GM08714 (cell line): Measurements from ENCODE around the gene CADM1.

Source experiments
- H3K4me3 ChIP-seq: fragments of 200-500 bp; sonication (Bioruptor generic); 2 replicates; pipeline ENCODE4 v1.5.1; 2014; ENCODE audit warnings: mild to moderate bottlenecking, low read length, inconsistent platforms
- ZNF274 ChIP-seq: IDR thresholded peaks from 2 replicates; pipeline ENCODE4 v1.6.1; 2012; ENCODE audit warnings: mild to moderate bottlenecking, low read depth, low read length

CADM1 gene

DNA sequence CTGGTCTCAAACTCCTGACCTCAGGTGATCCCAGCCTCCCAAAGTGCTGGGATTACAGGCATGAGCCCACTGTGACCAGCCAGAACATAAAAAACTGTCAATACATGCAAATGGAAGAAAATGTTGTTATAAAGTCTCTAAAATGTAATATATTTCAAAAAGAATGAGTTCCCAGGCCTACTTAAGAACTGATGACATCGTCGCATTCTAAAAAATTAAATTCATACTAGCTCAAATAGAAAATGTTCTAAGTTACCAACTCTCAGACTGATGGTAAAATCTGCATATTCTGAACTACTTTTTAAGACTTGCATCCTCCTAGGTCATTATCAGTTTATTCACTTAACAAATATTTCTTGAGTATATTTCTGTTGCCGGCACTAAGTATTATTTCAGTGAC, 163.3 kb downstream of the CADM1 start:
- no peak for TF ChIP-seq ZNF274
- H3K4me3 ChIP-seq = no peak overlapping the region

- no peak for TF ChIP-seq ZNF274
- no peak overlapping the region for H3K4me3 ChIP-seq
These were observed 165.7 kb downstream of the CADM1 start for GRCh38 chr11:115338476-115338875.

GRCh38 chr11:115334932-115335788, 169.1 kb downstream of the CADM1 start:
- H3K4me3 ChIP-seq = no peak overlapping the region
- TF ChIP-seq ZNF274 = no peak

DNA sequence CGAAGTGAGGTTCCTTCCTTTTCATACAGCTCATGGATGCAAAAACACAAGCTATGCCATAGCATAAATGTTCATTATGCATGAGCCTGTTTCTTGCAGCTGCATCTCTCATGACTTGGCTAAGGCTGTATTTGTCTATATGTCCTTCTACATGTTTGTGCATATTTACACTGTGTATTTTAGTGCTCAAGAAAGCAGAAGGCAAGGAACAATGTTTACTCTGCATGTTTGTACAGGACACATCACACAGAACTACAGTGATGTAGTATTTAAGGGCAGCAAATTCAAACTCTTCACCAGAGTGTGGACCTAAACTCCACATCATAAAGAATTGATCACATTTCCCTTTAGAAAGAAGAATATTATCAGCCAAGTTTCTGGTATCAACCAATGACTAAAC, 170.3 kb downstream of the CADM1 start:
- no peak for TF ChIP-seq ZNF274
- no peak overlapping the region for H3K4me3 ChIP-seq

- no peak for TF ChIP-seq ZNF274
- H3K4me3 ChIP-seq = no peak overlapping the region
These were observed 171.1 kb downstream of the CADM1 start for GRCh38 chr11:115333121-115333520.

DNA sequence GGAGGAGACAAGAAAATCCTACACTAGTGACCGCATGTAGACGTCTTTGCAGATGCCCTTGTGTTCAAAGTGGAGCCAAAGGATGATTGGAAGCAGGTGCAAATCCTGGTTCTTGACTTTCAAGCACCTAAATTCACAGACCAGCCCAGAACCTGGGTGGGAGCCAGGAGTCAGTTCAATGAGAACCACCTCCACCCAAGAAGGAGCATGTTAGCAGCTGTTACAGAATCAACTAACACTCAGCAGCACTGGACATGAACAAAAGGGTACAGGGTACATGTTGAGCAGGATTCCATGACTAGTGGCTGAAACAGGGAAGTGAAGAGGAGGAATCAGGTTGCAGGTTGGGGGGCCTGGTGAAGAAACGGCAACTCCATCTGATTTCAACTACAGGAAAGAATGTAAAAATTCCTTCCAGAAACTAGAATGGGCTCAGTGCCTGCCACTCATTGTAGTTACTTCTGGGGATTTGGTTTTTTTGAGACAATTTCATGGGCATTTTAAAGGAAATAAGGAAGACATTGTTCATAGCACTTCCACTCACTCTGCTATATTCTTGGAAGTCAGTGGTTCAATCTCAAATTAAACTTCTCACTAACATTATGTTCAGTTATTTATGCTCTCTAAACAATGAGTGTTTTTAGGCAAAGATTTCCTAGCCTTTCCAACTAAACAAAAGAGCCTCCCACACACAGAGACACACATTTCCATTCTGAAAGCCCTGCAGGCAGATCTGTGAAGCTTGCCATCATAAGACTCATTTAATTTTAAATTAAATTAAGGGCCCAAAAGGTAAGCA, 173.3 kb downstream of the CADM1 start:
- no peak for TF ChIP-seq ZNF274
- no peak overlapping the region for H3K4me3 ChIP-seq

DNA sequence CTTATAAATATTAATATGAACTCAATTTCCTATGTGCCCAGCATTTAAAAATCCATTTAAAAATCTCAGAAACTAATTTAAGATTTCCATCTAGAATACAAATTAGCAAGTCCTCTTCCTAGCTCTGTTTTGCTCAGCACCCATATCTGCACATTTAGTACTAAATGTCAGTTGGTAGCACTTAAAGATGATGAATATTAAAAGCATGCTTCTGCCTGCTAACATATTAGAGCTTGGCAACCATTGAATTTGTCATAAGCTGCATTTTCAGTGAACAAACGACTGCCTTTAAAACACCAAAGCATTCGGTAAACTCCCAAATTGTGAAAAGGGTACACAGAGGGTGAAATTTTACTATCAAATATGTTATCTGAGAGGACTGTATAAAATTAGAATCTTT, 177.7 kb downstream of the CADM1 start:
- TF ChIP-seq ZNF274 = no peak
- H3K4me3 ChIP-seq = no peak overlapping the region

DNA sequence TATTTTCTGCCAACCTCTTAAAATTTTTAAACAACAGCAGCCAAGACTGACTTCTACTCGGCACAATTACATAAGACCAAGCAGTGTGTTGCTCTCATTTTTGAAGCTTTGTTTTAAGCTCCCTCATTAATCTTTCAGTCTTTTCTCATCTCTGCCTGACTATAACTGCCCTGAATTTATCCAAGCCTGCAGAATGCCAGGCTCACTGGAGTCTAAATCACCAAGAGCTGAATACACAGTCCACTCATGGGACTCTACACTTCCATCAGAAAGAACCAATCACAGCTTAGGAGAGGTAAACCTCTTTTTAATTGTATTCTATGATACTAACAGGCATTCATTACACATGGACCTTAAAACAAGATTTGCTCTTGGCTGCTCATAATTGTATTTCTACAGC, 178.7 kb downstream of the CADM1 start:
- no peak for TF ChIP-seq ZNF274

GRCh38 chr11:115324581-115325432, 179.4 kb downstream of the CADM1 start:
- no peak overlapping the region for H3K4me3 ChIP-seq
- TF ChIP-seq ZNF274 = no peak

More for the DNA sequence above, 178.7 kb downstream of the CADM1 start:
- no peak overlapping the region for H3K4me3 ChIP-seq

GRCh38 chr11:115322553-115323203, 181.5 kb downstream of the CADM1 start:
- no peak for TF ChIP-seq ZNF274
- no peak overlapping the region for H3K4me3 ChIP-seq

DNA sequence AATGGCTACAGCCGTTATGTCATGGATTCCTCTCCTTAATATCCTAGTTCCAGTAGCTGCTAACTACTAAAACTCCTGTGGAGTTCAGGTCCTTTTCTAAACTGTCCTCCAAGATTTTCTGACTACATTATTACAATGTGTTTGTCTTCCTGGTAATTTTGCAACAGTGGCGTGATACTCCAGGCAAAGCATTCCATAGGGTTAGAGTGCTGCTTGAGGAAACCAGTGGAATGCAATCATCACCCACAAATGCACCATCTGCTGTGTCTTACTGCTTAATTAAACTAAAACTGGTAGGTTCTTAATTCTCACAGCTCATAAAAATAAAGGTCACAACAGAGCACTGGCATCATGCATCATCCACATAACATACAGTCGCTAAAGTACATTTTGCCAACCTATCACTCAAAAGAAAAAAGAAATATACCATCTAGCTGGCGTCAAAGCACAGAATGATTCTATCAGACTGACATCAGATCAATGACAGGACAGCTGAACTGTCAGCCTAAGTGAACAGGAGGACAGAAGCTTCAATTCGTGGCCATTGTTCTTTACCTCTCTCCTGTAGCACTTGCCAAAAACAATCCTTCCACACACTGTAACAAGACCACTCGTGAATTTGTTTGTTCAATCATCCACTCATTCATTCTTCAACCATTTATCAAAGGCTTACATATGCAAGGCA, 182.5 kb downstream of the CADM1 start:
- TF ChIP-seq ZNF274 = no peak
- H3K4me3 ChIP-seq = no peak overlapping the region

- no peak for TF ChIP-seq ZNF274
- H3K4me3 ChIP-seq = no peak overlapping the region
These were observed 186.7 kb downstream of the CADM1 start for GRCh38 chr11:115317277-115318185.

GRCh38 chr11:115316696-115317095, 187.5 kb downstream of the CADM1 start:
- H3K4me3 ChIP-seq = no peak overlapping the region
- TF ChIP-seq ZNF274 = no peak
